GM12864 (cell line): ENCODE results near the gene NPR1.

Experiments used
- DNase-seq: peaks from one replicate; pipeline ENCODE4 v3.0.0-alpha.2; 2011; ENCODE audit warnings: low read depth
- H3K4me3 ChIP-seq: 2 replicates; pipeline ENCODE4 v1.5.1; 2011; ENCODE audit warnings: mild to moderate bottlenecking, low read depth, low read length, control low read depth
- CTCF ChIP-seq: IDR thresholded peaks from 2 replicates; pipeline ENCODE4 v1.5.1; 2011; ENCODE audit warnings: low read depth, mild to moderate bottlenecking, moderate library complexity, low read length, control low read depth, inconsistent platforms; ENCODE audit errors: missing control alignments

The NPR1 gene

GRCh38 chr1:153741986-153742385 is 63.5 kb downstream of the NPR1 start:
- no peak for DNase-seq
- H3K4me3 ChIP-seq, result no peak overlapping the region
- no peak for TF ChIP-seq CTCF

DNA sequence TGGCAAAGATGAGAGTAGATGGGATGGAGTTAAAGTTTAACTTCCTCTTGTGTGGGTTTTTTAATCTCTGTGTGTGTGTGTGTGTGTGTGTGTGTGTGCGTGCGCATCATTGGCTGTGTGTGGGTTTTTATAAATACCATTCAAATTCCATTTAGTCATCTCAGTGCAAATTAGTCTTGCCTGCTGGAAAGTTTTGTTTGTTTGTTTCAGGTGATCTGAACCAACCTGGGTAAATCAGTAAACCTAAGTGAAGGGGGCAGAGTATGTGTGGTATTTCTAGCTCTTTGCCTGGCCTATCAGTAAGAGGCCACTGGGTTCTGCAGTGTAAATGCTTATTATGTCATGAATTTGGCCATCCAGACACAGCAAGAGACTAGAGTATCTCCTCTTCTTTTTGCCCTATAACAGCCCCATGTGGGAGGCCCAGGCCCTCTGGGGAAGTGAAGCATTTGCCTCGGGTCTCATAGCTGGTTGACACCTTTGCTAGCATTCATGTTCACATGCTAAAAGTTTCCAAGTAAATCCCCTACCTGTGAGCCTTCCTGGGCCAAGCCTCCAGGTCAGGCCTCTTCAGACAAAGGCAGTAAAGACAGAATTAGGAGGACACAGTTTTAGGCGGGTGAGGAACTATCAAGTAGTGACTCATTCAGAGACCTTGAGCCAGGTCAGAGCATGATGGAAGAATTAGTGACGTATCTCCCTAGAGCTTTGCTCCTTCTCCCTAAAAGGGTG is 64.1 kb downstream of the NPR1 start:
- no peak for TF ChIP-seq CTCF
- H3K4me3 ChIP-seq, result no peak overlapping the region
- DNase-seq, result peak; percentile 55
